H1 (cell line): ENCODE measurements around the gene ADGRV1. TPM values are rescaled to one million over a fixed set of nuclear protein-coding genes. Genes with fewer than 3 reads are reported as not detected.

Experiments used
- ASH2L ChIP-seq: fragments of 200-600, 300-600 bp; sonication (generic); IDR thresholded peaks from one replicate; pipeline ENCODE4 v1.7.1; 2017; ENCODE audit warnings: low read length
- CHD1 ChIP-seq: IDR thresholded peaks from 2 replicates; pipeline ENCODE4 v1.6.1; 2012; ENCODE audit warnings: low read depth, low read length, improper control_type of control experiment
- CHD2 ChIP-seq: IDR thresholded peaks from 2 replicates; pipeline ENCODE4 v1.6.1; 2012; ENCODE audit warnings: low read length, improper control_type of control experiment
- EGR1 ChIP-seq: IDR thresholded peaks from 2 replicates; pipeline ENCODE4 v1.6.1; 2011; ENCODE audit warnings: low read depth, low read length, borderline replicate concordance
- EP300 ChIP-seq, 2 experiments: IDR thresholded peaks; 1 replicate in 1 of 2; 2 replicates in 1 of 2; pipeline ENCODE4 v1.6.1; 2011 to 2012; ENCODE audit warnings: low read depth in 2 of 2, low read length in 2 of 2, mild to moderate bottlenecking in 2 of 2, borderline replicate concordance in 1 of 2, inconsistent platforms in 1 of 2, moderate library complexity in 1 of 2
- FOSL1 ChIP-seq: IDR thresholded peaks from 2 replicates; pipeline ENCODE4 v1.6.1; 2011; ENCODE audit warnings: mild to moderate bottlenecking, low read depth, low read length, moderate library complexity; ENCODE audit not compliant: insufficient read depth
- KDM5A ChIP-seq: fragments of 200-600 bp; IDR thresholded peaks from 2 replicates; pipeline ENCODE4 v1.7.1; 2012; ENCODE audit warnings: mild to moderate bottlenecking, low read length, inconsistent platforms, mixed read lengths
- RAD21 ChIP-seq, 2 experiments: IDR thresholded peaks in 1 of 2; conservative IDR thresholded peaks in 1 of 2; 2 replicates each; pipeline ENCODE4 v1.6.1; 2011; ENCODE audit warnings: low read depth in 2 of 2, low read length in 2 of 2, improper control_type of control experiment in 1 of 2, inconsistent platforms in 1 of 2, mild to moderate bottlenecking in 1 of 2, moderate library complexity in 1 of 2
- SIX5 ChIP-seq: IDR thresholded peaks from 2 replicates; pipeline ENCODE4 v1.6.1; 2011; ENCODE audit warnings: mild to moderate bottlenecking, low read depth, low read length
- SP1 ChIP-seq: IDR thresholded peaks from 2 replicates; pipeline ENCODE4 v1.6.1; 2011; ENCODE audit warnings: low read depth, low read length
- TAF1 ChIP-seq: IDR thresholded peaks from 2 replicates; pipeline ENCODE4 v1.6.1; 2011; ENCODE audit warnings: mild to moderate bottlenecking, low read depth, low read length
- polyA plus RNA-seq, 7 experiments: library from polyadenylated mRNA; depleted of rRNA in 3 of 7; stranded (reverse) in 5 of 7; unstranded in 2 of 7; fragments of >200 nt in 5 of 7; fragments of 200-250 nt in 2 of 7; gene quantifications; 1 replicate in 5 of 7; 2 replicates in 1 of 7; 4 replicates in 1 of 7; pipeline versions ENCODE4 v1.2.1 to v1.2.3, GENCODE V29; 2011 to 2013; ENCODE audit warnings: missing spikeins in 2 of 7, mixed read lengths in 2 of 7
- total RNA-seq: library from RNA; stranded (reverse); fragmentation: NEBNext Ultra II Directional; extraction: Animal tissue kit (Norgen Biotek cat#: 25700); gene quantifications from 2 replicates; pipeline ENCODE4 v1.2.1, GENCODE V29; 2021
- TF ChIP-seq, protein P1 (sequence below): IDR thresholded peaks from 2 replicates; pipeline ENCODE4 v1.6.1; 2011; ENCODE audit warnings: low read depth, mild to moderate bottlenecking, low read length; ENCODE audit not compliant: insufficient read depth

Gene ADGRV1
- total and polyA plus RNA-seq, 2 of the 8 experiments (the other 6 are each of a cell fraction or from before 2014, with no cell fraction given), result 53.1 to 62.2 TPM

DNA sequence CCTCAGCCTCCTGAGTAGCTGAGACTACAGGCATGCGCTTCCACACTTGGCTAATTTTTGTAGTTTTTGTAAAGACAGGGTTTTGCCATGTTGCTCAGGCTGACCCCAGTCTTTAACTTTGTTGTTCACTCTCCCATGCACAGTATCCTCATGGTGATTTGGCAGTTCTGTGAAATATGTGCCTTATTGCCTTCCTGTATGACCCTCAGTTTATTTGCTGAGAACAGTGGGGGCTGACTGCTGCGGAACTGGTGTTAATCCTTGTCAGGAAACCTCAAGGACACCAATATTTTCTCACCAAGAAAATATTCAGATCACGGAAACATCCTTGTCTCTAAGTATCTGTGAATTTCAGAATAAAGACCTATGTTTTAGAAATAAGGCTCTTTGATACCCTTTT, 536.7 kb downstream of the ADGRV1 start (continued):
- TF ChIP-seq, protein P1, sequence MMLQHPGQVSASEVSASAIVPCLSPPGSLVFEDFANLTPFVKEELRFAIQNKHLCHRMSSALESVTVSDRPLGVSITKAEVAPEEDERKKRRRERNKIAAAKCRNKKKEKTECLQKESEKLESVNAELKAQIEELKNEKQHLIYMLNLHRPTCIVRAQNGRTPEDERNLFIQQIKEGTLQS, result no peak
- TF ChIP-seq EGR1, result no peak
- no peak for TF ChIP-seq TAF1
- no peak for TF ChIP-seq SIX5
- no peak for TF ChIP-seq KDM5A
- no peak for TF ChIP-seq CHD1
- TF ChIP-seq EP300 (IDR thresholded peaks at IDR 0.05; ENCODE audit: borderline replicate concordance in 1 of 2, low read depth in 2 of 2, low read length in 2 of 2), result no peak
- no peak for TF ChIP-seq FOSL1
- TF ChIP-seq RAD21 (IDR thresholded peaks at IDR 0.05 in 1 of 2, conservative IDR thresholded peaks at IDR 0.05 in 1 of 2; ENCODE audit: low read depth in 2 of 2, low read length in 2 of 2), result no peak
- TF ChIP-seq CHD2, result no peak
- no peak for TF ChIP-seq SP1
- TF ChIP-seq ASH2L, result no peak
